ENCODE results near the gene TNS1. TPM values are rescaled to one million over a fixed set of nuclear protein-coding genes. Genes with fewer than 3 reads are reported as not detected.

TNS1 gene
- total RNA-seq, 2 donors from 2014 or later: 3.3 to 4.2 TPM

- Mint-ChIP-seq H3K27me3 (ENCODE audit: insufficient read depth) (peaks cover 12% of the 10 kb centered on the region), H3K4me3 (no peak overlapping the region), H3K36me3 (ENCODE audit: low read depth) (no peaks in the 10 kb centered on the region), H3K4me1 (peaks cover 14% of the 10 kb centered on the region), H3K9me3 (no peaks in the 10 kb centered on the region), H3K27ac (no peak overlapping the region)
- H3K9ac ChIP-seq (ENCODE audit: extremely low read depth, low read length, poor library complexity, severe bottlenecking): no peak overlapping the region
- no peak overlapping the region for H3K4me3 ChIP-seq (ENCODE audit: low read length)
- no peaks in the 10 kb centered on the region for H3K36me3 ChIP-seq (ENCODE audit: control insufficient read depth, insufficient read depth, low read length)
- no peak overlapping the region for H3K27ac ChIP-seq (ENCODE audit: low read depth, low read length)
- DNase-seq: no peak
- H3K4me1 ChIP-seq (ENCODE audit: control insufficient read depth, insufficient read depth, low read length): no peaks in the 10 kb centered on the region
- 71 to 81% methylated on average over 13 to 22 of the region's 25 CpGs for WGBS, 2 experiments (ENCODE audit: insufficient coverage in 1 of 2, insufficient read length in 1 of 2)
- TF ChIP-seq CTCF (conservative IDR thresholded peaks at IDR 0.05): no peak
- H3K9me3 ChIP-seq (ENCODE audit: control insufficient read depth, low read length): no peaks in the 10 kb centered on the region
- no peaks in the 10 kb centered on the region for H3K27me3 ChIP-seq (ENCODE audit: control insufficient read depth, insufficient read depth, low read length, poor library complexity, severe bottlenecking)
Observed at GRCh38 chr2:217912098-217913024, 90.4 kb downstream of the TNS1 start.

- TF ChIP-seq CTCF (conservative IDR thresholded peaks at IDR 0.05): peak; percentile 8
- Mint-ChIP-seq H3K9me3 (no peaks in the 10 kb centered on the region), H3K27me3 (ENCODE audit: insufficient read depth) (peaks cover 12% of the 10 kb centered on the region), H3K4me3 (no peak overlapping the region), H3K4me1 (peaks cover 14% of the 10 kb centered on the region), H3K36me3 (ENCODE audit: low read depth) (no peaks in the 10 kb centered on the region), H3K27ac (no peak overlapping the region)
- no peaks in the 10 kb centered on the region for H3K27me3 ChIP-seq (ENCODE audit: control insufficient read depth, insufficient read depth, low read length, poor library complexity, severe bottlenecking)
- no peak overlapping the region for H3K9ac ChIP-seq (ENCODE audit: extremely low read depth, low read length, poor library complexity, severe bottlenecking)
- H3K9me3 ChIP-seq (ENCODE audit: control insufficient read depth, low read length): no peaks in the 10 kb centered on the region
- no peaks in the 10 kb centered on the region for H3K4me1 ChIP-seq (ENCODE audit: control insufficient read depth, insufficient read depth, low read length)
- DNase-seq: no peak
- 88 to 90% methylated on average over 5 to 9 of the region's 9 CpGs for WGBS, 2 experiments (ENCODE audit: insufficient coverage in 1 of 2, insufficient read length in 1 of 2)
- H3K27ac ChIP-seq (ENCODE audit: low read depth, low read length): no peak overlapping the region
- no peaks in the 10 kb centered on the region for H3K36me3 ChIP-seq (ENCODE audit: control insufficient read depth, insufficient read depth, low read length)
- H3K4me3 ChIP-seq (ENCODE audit: low read length): no peak overlapping the region
Observed at GRCh38 chr2:217911283-217912097, 91.3 kb downstream of the TNS1 start.

- Histone ChIP-seq H3K9ac (ENCODE audit: extremely low read depth, low read length, poor library complexity, severe bottlenecking) (no peak overlapping the region), H3K27ac (ENCODE audit: low read depth, low read length) (no peak overlapping the region), H3K4me1 (ENCODE audit: control insufficient read depth, insufficient read depth, low read length) (no peaks in the 10 kb centered on the region), H3K4me3 (ENCODE audit: low read length) (no peak overlapping the region), H3K27me3 (ENCODE audit: control insufficient read depth, insufficient read depth, low read length, poor library complexity, severe bottlenecking) (no peaks in the 10 kb centered on the region), H3K9me3 (ENCODE audit: control insufficient read depth, low read length) (no peaks in the 10 kb centered on the region), H3K36me3 (ENCODE audit: control insufficient read depth, insufficient read depth, low read length) (no peaks in the 10 kb centered on the region)
- Mint-ChIP-seq H3K27me3 (ENCODE audit: insufficient read depth) (peaks cover 12% of the 10 kb centered on the region), H3K36me3 (ENCODE audit: low read depth) (no peaks in the 10 kb centered on the region), H3K4me3 (no peak overlapping the region), H3K9me3 (no peaks in the 10 kb centered on the region), H3K27ac (no peak overlapping the region), H3K4me1 (peaks cover 14% of the 10 kb centered on the region)
- DNase-seq: no peak
- peak; percentile 12 for TF ChIP-seq CTCF (conservative IDR thresholded peaks at IDR 0.05)
Observed at GRCh38 chr2:217910875-217911212, 92.0 kb downstream of the TNS1 start.
